Lung (tissue), 12 donors: Measurements from ENCODE around the gene CPM. TPM values are rescaled to one million over a fixed set of nuclear protein-coding genes. Genes with fewer than 3 reads are reported as not detected.

Experiments used
- ATAC-seq: fragments of 200-7000 bp; cut with Tn5 transposase; one replicate; pipeline ENCODE4 v1.9.1; 2020; ENCODE audit warnings: moderate number of reproducible peaks; ENCODE audit not compliant: insufficient read depth, low FRiP score
- DNase-seq, 3 donors: peaks; one replicate each; pipeline ENCODE4 v3.0.0-alpha.2; 2013 to 2017
- H3K27ac ChIP-seq, 2 donors: one replicate each; pipeline ENCODE4 v1.5.1; 2013; ENCODE audit warnings: mild to moderate bottlenecking in 2 of 2, moderate library complexity in 2 of 2, control low read depth in 1 of 2, inconsistent platforms in 1 of 2, low read depth in 1 of 2, low read length in 1 of 2
- H3K27me3 ChIP-seq, 3 donors: one replicate each; pipeline ENCODE4 v1.5.1; 2013; ENCODE audit warnings: low read length in 2 of 3; ENCODE audit not compliant: control insufficient read depth in 3 of 3, insufficient read depth in 3 of 3
- H3K36me3 ChIP-seq, 4 donors: one replicate each; pipeline ENCODE4 v1.5.1; 2013; ENCODE audit warnings: low read length in 4 of 4, mild to moderate bottlenecking in 1 of 4, moderate library complexity in 1 of 4; ENCODE audit not compliant: control insufficient read depth in 4 of 4, insufficient read depth in 4 of 4
- H3K4me1 ChIP-seq, 5 donors: one replicate each; pipeline ENCODE4 v1.5.1; 2013; ENCODE audit warnings: low read length in 5 of 5, mild to moderate bottlenecking in 2 of 5, moderate library complexity in 1 of 5; ENCODE audit not compliant: control insufficient read depth in 5 of 5, insufficient read depth in 5 of 5
- H3K4me3 ChIP-seq: one replicate; pipeline ENCODE4 v1.5.1; 2013; ENCODE audit warnings: mild to moderate bottlenecking, control low read depth, moderate library complexity
- H3K9ac ChIP-seq, 2 donors: one replicate each; pipeline ENCODE4 v1.5.1; 2013; ENCODE audit warnings: low read length in 2 of 2, control low read depth in 1 of 2; ENCODE audit not compliant: insufficient read depth in 1 of 2
- H3K9me3 ChIP-seq, 4 donors: one replicate each; pipeline ENCODE4 v1.5.1; 2013; ENCODE audit warnings: low read length in 3 of 4, mild to moderate bottlenecking in 1 of 4, moderate library complexity in 1 of 4; ENCODE audit not compliant: control insufficient read depth in 4 of 4, insufficient read depth in 3 of 4
- WGBS, 2 donors: extraction: QIAGEN DNeasy Blood & Tissue Kit; methylation state at CpG; one replicate each; pipeline ENCODE4 v1.1.7; 2013; 5-methylcytosine and 5-hydroxymethylcytosine counted together
- polyA plus RNA-seq, 2 donors: library from polyadenylated mRNA; stranded (reverse); fragments of 200-250 nt; gene quantifications; one replicate each; pipeline ENCODE4 v1.2.1, GENCODE V29; 2013
- total RNA-seq, 2 donors: library from RNA; depleted of rRNA in 1 of 2; stranded (reverse); fragments of >200 nt in 1 of 2; gene quantifications; one replicate each; pipeline ENCODE4 v1.2.1, GENCODE V29; 2014 to 2021
- TF ChIP-seq, protein P1 (sequence below): IDR thresholded peaks from 2 replicates; pipeline ENCODE4 v1.5.1; 2012; ENCODE audit warnings: mild to moderate bottlenecking; ENCODE audit errors: control extremely low read depth, extremely low read depth
- donor health status: control.
- donor health status: control.
- donor health status: Bipolar disorder and iron deficiency.
- donor health status: healthy.
- donor health status: DM: yes; HTN: yes; CAD: no.

The CPM gene
- total and polyA plus RNA-seq, 4 donors: 66.6 to 241 (median 136) TPM

- Histone ChIP-seq H3K4me3 (no peak overlapping the region), H3K36me3 (peaks cover 0 to 4% (median under 1%) of the 10 kb centered on the region in 4 donors), H3K9ac (no peak overlapping the region), H3K27me3 (no peaks in the 10 kb centered on the region), H3K4me1 (peaks cover 0 to 2% (median 0%) of the 10 kb centered on the region in 5 donors), H3K9me3 (no peaks in the 10 kb centered on the region), H3K27ac (no peak overlapping the region)
- no peak for ATAC-seq
- peak in 2 of 3 donors; percentile 5 to 30 for DNase-seq
- TF ChIP-seq, protein P1, sequence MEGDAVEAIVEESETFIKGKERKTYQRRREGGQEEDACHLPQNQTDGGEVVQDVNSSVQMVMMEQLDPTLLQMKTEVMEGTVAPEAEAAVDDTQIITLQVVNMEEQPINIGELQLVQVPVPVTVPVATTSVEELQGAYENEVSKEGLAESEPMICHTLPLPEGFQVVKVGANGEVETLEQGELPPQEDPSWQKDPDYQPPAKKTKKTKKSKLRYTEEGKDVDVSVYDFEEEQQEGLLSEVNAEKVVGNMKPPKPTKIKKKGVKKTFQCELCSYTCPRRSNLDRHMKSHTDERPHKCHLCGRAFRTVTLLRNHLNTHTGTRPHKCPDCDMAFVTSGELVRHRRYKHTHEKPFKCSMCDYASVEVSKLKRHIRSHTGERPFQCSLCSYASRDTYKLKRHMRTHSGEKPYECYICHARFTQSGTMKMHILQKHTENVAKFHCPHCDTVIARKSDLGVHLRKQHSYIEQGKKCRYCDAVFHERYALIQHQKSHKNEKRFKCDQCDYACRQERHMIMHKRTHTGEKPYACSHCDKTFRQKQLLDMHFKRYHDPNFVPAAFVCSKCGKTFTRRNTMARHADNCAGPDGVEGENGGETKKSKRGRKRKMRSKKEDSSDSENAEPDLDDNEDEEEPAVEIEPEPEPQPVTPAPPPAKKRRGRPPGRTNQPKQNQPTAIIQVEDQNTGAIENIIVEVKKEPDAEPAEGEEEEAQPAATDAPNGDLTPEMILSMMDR: no peak
- WGBS, 2 donors: 80 to 85% methylated on average over 5 of the region's 5 CpGs
Observed at GRCh38 chr12:68886636-68887572, 46.1 kb downstream of the CPM start.

- 87 to 89% methylated on average over 3 of the region's 3 CpGs for WGBS, 2 donors
- H3K9ac ChIP-seq: no peak overlapping the region
- DNase-seq: no peak
- H3K4me1 ChIP-seq: no peaks in the 10 kb centered on the region
- H3K9me3 ChIP-seq: no peaks in the 10 kb centered on the region
- H3K4me3 ChIP-seq: no peak overlapping the region
- no peak for ATAC-seq
- TF ChIP-seq, protein P1: no peak
- peaks cover 0 to 4% (median under 1%) of the 10 kb centered on the region in 4 donors for H3K36me3 ChIP-seq
- peak overlapping the region in 1 of 2 donors; percentile 22 for H3K27ac ChIP-seq
- no peaks in the 10 kb centered on the region for H3K27me3 ChIP-seq
Observed at GRCh38 chr12:68885381-68885780, 47.6 kb downstream of the CPM start.

DNA sequence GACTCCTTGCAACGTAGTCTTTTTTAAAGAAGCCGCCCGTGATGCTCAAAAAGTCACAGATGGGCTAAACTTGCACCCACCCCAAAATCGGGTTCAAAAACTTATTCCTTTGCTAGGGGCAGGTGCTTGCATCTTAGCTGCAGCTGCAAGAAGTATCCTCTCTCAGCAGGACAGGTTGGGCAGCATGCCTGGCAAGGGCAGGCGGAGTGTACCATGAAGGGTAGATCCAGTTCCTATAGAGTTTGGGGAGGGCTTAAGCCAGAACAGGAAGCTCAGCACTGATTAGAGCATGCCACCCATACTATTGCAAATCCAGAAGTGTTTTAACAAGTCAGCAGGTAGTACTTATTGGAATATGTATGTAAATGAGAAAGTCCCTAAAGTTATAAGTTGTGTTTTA lies 48.7 kb downstream of the CPM start:
- TF ChIP-seq, protein P1: no peak
- Histone ChIP-seq H3K9me3 (no peaks in the 10 kb centered on the region), H3K9ac (no peak overlapping the region), H3K27ac (no peak overlapping the region), H3K4me3 (no peak overlapping the region), H3K27me3 (no peaks in the 10 kb centered on the region), H3K36me3 (peaks cover 0 to 4% (median under 1%) of the 10 kb centered on the region in 4 donors), H3K4me1 (no peaks in the 10 kb centered on the region)
- ATAC-seq (no peak), DNase-seq (peak; percentile 10 to 46 (median 22))
- 91 to 93% methylated on average over 5 of the region's 5 CpGs for WGBS, 2 donors
